HG03457 (cell line): ENCODE measurements around the gene TAF1.
"Not testable (repeated sequence)": the region's sequence is repeated elsewhere in the genome, so short reads cannot be mapped to it uniquely, and the experiment has no call there.

Experiments used
- ATAC-seq: cut with Tn5 transposase; IDR thresholded peaks from one replicate; pipeline ENCODE4 v1.9.1; 2021; ENCODE audit warnings: moderate number of reproducible peaks; ENCODE audit not compliant: unreplicated experiment

The TAF1 gene

DNA sequence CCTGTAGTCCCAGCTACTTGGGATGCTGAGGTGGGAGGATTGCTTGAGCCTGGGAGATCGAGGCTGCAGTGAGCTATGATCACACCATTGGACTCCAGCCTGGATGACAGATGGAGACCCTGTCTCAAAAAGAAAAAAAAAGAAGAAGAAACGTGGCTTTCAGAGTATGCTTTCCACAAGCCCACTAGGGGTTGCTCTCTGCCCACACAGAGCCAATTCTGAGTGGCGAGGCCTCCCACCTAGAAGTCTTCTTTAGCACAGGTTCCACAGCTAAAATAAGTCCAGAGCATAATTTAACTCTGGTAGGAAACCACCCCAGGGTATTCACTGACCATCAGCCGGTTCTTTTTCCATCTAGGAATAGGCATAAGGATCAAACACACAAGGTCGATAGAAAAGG, 50.1 kb downstream of the TAF1 start:
- ATAC-seq: not testable (repeated sequence)

DNA sequence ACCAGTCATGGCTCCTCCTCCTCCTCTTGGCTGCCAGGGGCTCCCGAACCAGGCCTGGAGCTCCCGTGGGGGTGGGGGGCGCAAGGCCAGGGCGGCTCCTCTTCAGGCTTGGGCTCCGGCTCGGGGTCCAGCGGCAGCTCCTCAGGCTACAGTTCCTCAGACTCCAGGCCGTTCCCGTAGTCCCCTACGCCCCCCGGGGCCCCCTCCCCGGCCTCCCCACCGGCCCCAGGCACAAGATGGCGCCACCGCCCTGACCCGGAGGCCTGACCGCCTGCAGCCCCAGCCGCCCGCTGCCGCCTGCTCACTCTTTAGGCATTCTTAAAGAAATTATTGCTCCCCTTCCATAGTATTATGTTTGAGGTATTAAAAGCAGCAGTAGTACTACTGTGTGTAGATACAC, 54.5 kb downstream of the TAF1 start:
- ATAC-seq: no peak

DNA sequence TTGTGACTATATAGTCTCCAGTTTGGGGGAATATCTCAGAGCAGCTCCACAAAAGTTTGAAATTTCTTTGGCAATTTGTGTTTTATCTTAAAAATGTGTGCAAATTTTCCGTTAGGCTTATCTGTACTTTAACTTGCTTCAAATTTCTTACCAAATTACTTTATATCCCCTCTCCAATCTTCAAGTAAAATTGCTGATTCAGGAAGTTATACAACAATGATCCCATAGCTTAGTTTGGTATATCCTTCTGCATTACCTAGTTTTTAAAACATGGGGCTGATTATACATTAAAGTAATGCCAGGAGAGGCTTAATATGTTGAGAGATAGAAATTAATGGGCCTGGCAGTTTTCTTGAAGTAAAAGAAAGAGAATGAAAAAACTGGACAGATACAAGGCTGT, 66.6 kb downstream of the TAF1 start:
- ATAC-seq: no peak

DNA sequence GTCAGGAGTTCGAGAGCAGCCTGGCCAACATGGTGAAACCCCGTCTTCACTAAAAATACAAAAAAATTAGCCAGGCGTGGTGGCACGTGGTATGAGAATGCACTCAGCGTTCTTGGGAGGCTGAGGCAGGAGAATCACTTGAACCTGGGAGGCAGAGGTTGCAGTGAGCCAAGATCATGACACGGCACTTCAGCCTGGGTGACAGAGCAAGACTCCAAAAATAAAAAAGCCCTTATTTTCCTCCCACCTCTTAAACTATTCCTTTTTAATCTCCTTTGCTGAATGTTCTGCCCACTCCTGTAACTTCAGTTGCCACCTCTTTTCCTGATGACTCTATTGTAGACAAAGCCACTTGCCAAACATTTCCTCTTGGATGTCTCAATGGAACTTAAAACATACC, 72.6 kb downstream of the TAF1 start:
- no peak for ATAC-seq

DNA sequence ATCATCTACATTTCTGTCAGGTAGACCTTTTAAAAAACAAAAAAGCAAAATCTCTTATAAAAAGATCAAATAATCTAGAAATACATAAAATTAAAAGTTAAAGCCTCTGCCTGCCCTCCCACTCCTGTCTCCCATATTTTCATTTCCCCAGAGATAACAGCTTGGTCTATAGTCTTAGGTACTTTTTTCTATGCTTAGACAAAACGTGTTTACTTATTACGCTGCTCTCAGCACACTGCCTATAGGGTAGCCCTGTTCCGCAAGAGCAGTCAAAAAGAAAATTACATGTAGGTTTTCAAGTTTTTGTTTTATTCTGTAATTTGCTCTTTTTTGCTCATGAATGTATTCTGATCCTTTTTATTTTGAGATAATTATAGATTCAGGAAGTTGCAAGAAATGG, 73.3 kb downstream of the TAF1 start:
- ATAC-seq: no peak

DNA sequence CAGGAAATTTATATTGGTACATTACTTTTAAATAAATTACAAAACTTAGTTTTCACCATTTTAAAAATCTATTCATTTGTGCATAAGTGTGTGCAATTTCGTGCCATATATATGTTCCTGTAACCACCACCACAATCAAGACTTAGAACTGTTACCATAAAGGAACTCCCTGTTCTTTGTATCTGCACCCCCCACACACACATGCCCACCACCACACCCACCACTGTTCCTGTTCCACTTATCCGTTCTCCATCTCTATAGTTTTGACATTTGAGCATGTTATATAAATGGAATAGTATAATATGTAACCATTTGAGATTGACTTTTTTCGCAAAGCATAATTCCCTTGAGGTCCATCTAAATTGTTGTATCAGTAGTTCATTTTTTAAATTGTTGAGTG, 73.7 kb downstream of the TAF1 start:
- ATAC-seq: no peak

DNA sequence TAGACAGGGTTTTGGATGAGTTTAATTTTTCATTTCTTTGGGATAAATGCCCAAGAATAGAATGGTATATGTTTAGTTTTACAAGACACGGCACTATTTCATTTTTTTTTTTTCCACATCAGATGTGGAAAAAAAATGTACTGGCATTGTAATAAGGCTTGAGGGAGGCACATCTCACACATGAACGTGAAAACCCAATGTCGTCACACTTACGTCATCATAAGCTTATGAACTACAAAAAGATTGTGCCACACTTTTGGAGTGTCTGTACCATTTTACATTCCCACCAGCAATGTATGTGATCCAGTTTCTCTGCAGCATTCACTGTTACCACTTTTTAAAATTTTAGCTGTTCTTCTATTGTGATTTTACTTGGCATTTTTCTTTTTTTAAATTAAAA, 74.2 kb downstream of the TAF1 start:
- no peak for ATAC-seq

DNA sequence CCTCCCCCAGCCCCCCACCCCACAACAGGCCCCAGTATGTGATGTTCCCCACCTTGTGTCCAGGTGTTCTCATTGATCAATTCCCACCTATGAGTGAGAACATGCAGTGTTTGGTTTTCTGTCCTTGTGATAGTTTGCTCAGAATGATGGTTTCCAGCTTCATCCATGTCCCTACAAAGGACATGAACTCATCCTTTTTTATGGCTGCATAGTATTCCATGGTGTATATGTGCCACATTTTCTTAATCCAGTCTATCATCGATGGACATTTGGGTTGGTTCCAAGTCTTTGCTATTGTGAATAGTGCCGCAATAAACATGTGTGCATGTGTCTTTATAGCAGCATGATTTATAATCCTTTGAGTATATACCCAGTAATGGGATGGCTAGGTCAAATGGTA, 75.7 kb downstream of the TAF1 start:
- ATAC-seq: not testable (repeated sequence)

DNA sequence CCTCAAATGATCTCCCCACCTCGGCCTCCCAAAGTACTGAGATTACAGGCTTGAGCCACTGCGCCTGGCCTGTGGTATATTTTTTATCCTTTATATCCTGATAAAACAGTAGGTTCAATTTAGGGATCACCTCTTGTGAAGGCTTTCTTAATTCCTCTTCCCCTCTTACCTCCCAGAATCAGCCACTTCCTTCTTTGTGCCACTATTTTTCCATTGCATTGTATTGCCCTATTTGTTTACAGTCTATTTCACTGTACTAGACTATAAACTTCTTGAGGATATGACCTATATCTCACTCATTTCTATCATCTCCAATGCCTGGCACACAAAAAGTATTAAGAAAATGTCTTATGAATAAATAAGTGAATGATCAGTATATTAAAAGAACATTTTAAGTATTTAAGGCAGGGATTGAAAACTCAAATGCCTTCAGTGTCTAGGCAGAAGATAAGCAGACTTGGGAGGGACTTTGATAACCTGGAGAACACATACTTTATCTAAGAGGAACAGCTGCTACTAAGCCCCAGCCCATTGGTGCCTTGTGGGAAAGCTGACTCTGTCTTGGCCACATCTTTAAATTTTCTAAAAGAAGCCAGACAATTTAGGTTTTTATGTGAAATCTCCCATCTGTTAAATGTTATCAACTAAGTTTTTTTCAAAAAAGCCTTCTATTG, 84.4 kb downstream of the TAF1 start:
- ATAC-seq: no peak

DNA sequence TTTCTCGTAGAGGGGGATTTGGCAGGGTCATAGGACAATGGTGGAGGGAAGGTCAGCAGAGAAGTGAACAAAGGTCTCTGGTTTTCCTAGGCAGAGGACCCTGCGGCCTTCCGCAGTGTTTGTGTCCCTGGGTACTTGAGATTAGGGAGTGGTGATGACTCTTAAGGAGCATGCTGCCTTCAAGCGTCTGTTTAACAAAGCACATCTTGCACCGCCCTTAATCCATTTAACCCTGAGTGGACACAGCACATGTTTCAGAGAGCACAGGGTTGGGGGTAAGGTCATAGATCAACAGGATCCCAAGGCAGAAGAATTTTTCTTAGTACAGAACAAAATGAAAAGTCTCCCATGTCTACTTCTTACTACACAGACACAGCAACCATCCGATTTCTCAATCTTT, 85.4 kb downstream of the TAF1 start:
- not testable (repeated sequence) for ATAC-seq

DNA sequence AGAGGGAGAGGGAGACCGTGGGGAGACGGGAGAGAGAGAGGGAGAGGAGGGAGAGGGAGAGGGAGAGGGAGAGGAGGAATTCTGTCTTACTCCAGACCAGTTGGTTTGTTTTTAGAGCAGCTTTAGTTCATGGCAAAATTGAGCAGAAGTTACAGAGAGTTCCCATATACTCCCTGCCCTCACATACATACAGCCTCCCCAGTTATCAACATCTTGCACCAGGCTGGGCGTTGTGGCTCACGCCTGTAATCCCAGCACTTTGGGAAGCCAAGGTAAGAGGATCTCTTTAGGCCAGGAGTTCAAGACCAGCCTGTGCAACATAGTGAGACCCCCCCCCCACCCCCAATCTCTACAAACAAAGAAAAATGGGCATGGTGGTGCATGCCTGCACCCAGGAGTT, 86.9 kb downstream of the TAF1 start:
- no peak for ATAC-seq

DNA sequence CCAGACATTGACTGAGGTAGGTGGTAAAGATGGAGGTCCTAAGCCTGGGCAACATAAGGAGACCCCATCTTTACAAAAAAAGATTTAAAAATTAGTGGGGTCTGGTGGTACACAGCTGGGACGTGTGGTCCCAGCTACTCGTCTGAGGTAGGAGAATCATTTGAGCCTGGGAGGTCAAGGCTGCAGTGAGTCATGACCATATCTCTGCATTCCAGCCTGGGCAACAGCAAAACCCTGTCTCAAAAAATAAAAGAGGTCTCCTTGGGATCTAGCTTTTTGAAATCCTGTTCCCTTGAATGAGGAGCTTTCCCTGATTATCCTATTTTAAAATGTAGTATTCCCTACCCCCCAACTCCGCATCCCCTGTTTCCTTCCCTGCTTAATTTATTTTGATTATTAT, 88.1 kb downstream of the TAF1 start:
- no peak for ATAC-seq

DNA sequence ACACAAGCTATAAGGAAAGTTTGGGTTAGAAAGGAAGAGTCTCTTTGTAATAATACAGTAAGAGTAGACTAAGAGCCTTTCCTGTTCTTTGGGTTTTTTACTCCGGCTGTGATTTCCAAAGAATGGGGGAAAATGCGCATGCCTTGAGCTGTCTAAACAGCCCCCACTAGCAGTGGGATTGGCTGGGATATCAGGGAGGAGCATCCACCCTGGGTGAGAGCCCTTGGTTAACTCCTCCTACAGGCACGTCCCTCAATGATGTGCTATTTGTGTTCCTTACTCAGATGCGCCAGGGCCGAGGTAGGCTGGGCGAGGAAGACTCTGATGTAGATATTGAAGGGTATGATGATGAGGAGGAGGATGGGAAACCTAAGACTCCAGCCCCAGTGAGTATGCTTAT, 92.7 kb downstream of the TAF1 start:
- no peak for ATAC-seq

DNA sequence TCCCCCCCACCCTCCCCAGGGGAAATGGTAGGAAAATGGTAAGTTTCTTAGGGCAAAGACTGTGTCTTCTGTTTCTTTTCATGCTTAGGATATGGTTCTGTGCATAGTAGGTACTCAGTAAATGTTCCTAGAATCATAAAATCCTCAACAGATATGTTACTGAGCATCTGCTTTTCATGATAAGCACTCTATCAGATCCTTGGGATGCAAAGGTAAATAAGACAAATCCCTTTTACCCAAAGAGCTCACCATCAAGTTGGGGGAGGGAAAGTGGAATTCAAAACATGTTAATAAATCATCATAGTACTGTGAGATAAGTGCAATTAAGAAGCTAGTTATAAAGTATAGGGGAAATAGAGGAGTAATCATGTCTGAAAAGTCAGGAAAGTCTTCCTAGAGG, 98.8 kb downstream of the TAF1 start:
- ATAC-seq: no peak

DNA sequence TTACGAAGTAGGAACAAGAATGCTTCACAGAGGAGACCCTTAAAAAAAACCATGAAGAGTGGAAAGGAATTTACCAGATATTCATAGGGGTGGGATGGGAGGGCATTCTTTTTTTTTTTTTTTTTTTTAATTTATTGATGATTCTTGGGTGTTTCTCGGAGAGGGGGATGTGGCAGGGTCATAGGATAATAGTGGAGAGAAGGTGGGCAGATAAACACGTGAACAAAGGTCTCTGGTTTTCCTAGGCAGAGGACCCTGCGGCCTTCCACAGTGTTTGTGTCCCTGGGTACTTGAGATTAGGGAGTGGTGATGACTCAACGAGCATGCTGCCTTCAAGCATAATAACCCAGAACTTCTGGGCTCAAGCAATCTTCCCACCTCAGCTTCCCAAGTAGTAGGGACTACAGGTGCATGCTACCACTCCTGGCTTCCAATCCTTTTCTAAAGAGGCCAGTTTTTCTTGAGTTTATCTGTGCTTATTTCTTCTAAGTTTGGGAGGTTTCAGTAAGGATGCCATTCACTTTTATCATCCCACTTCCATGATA, 100.9 kb downstream of the TAF1 start:
- ATAC-seq: no peak

DNA sequence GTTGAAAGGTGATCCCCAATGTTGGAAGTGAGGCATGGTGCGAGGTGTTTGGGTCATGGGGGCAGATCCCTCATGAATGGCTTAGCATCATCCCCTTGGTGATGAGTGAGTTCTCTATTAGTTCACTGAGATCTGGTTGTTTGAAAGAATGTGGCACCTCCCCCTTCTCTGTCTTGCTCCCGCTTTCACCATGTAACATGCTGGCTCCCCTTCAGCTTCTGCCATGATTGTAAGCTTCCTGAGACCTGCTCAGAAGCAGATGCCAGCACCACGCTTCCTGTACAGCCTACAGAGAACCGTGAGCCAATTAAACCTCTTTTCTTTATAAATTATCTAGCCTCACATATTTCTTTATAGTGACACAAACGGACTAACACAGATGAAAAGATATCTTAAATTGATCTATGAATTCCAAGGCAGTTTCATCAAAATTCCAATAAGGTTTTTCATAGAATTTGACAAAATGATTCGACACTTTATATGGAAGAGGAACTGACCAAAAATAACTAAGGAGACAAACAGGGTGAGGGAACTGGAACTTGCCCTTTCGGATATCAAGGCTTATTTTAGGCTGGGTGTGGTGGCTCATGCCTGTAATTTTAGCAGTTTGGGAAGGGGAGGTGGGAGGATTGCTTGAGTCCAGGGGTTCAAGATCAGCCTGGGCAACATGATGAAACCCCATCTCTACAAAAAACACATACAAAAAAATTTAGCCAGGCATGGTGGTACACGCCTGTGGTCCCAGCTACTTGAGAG, 109.8 kb downstream of the TAF1 start:
- no peak for ATAC-seq

DNA sequence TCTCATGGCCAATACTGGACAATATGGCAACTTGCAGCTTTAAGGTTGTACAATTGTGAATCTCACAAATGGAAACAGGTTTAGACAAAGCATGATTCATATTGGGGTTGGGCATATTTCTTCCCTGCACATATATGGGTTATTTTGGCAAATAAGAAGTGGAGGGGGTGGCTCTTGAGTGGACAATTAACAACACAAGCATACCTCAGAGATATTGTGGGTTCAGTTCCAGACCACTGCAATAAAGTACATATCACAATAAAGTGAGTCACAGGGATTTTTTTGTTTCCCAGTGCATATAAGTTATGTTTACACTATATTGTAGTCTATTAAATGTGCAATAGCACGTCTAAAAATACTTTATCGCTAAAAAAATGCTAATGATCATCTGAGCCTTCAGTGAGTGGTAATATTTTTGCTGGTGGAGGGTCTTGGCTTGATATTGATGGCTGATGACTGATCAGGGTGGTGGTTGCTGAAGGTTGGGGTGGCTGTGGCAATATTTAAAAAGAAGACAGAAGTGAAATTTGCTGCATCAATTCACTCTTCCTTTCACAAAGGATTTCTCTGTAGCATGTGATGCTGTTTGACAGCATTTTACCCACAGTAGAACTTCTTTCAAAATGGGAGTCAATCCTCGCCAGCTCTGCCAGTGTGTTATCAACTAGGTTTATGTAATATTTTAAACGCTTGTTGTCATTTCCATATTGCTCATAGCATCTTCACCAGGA, 116.2 kb downstream of the TAF1 start:
- no peak for ATAC-seq

DNA sequence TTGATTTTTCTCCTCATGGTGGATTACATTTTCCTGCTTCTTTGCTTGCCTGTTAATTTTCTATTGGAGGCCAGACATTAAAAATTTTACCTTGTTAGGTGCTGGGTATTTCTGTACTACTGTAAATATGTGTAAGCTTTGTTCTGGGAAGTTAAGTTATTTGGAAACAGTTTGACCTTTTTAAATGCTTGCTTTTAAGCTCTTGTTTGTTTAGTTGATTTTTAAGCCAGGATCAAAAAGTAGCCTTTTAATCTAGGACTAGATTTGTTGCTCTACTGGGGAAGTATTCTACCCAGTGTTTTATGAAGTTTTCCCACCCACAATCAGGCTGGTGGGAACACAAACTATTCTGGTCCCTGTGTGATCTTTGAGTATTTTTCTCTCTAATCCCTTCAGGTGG, 121.7 kb downstream of the TAF1 start:
- no peak for ATAC-seq

DNA sequence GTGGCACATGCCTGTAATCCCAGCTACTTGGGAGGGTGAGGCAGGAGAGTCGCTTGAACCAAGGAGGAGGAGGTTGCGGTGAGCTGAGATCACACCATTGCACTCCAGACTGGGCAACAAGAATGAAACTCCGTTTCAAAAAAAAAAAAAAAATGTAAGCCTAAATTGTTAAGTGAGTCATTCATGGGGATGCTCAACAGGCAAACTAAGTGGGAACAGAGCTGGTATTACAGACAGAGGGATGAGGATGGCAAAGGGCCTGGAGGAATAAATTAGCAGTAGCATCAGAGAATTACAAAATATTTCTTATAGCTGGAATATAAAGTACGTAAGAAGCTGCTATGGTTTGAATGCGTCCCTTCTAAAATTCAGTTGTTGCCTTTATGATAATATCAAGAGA, 123.4 kb downstream of the TAF1 start:
- ATAC-seq: no peak

DNA sequence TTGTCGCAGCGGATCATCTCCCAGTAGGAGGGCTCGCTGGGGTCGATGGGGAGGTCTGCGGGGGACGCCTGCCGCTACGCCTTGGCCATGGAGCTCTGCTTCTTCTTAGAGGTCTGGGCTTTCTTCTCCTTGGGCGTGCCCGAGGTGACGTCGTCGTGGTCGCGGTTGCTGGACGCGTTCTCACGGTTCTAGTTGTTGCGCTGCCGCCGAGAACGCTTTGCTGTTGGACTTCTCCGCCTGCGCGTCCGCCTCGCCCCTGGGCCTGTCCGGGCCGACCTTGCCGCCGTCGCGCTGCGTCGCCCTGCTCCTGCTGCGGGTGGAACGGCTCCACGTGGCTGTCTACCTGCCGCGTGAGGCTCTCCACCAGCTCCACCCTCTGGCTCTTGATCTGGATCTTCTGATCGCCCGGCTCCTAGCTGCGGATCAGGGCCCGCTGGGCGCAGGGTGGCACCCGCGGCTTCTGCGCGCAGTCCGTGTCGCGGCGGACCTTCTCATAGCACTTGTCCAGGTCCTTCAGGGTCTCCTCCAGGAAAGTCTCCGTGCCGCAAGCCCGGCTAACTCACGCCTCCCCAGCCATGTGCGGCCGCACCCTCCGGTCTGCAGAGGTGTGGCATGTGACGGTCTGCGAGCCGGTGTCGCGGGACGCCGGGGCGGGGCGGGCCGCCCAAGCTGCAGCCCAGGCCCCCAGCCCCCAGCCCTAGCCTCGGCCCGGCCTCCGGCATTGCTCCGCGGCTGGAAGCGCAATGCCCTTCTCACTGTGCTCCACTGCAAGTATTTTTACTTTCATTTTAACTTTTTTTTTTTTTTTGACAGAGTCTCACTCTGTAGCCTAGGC, 126.3 kb downstream of the TAF1 start:
- no peak for ATAC-seq

DNA sequence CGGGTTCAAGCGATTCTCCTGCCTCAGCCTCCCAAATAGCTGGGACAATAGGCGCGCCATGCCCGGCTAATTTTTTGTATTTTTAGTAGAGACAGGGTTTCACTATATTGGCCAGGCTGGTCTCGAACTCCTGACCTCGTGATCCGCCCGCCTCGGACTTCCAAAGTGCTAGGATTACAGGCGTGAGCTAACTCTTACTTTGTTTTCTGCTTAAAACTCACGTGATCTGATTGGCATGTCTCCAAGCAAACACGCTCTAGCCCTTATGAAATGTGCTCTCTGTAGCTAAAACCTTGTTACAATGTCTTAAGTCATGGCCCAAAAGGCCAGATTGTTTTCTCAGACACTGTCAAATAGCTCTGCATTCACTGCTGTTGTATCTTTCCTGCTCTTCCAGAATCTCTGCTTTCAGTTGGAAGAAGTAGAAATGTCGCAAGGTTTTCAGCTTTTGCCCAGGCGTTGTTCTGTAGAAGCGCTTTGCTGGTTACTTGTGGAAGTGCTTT, 127.0 kb downstream of the TAF1 start:
- ATAC-seq: no peak
